GM23248 (cell line): Measurements from ENCODE around the gene CDRT4.

Source experiments
- EZH2 ChIP-seq: fragments of 200-600 bp; sonication (generic); IDR thresholded peaks from 2 replicates; pipeline ENCODE4 v1.6.1; 2018; ENCODE audit warnings: antibody characterized with exemption, mild to moderate bottlenecking; ENCODE audit not compliant: insufficient read depth, poor library complexity, severe bottlenecking
- EZH2phosphoT487 ChIP-seq: fragments of 200-600 bp; sonication (generic); IDR thresholded peaks from 2 replicates; pipeline ENCODE4 v1.6.1; 2018; ENCODE audit warnings: antibody characterized with exemption, moderate library complexity, mild to moderate bottlenecking, low read depth; ENCODE audit not compliant: insufficient read depth

GRCh38 chr17:15409721-15410250 is 57.6 kb downstream of the CDRT4 start:
- TF ChIP-seq EZH2 (no peak), EZH2phosphoT487 (no peak)
